ENCODE results near the gene FAM135A.

GRCh38 chr6:70502484-70502883 lies 89.2 kb downstream of the FAM135A start:
- no peak for TF ChIP-seq CTCF (IDR thresholded peaks at IDR 0.05)
- TF ChIP-seq TCF7L2 (IDR thresholded peaks at IDR 0.05; ENCODE audit: low read depth, low read length): no peak
- TF ChIP-seq SIN3A (IDR thresholded peaks at IDR 0.05; ENCODE audit: borderline replicate concordance, insufficient read depth, low read depth, low read length): no peak
- no peak for TF ChIP-seq REST (IDR thresholded peaks at IDR 0.05; ENCODE audit: insufficient read depth in 1 of 2, low read depth in 2 of 2, low read length in 1 of 2)

Measured in Panc1 (cell line).